Activated naive CD8-positive, alpha-beta T cell treated with anti-CD3 and anti-CD28 coated beads for 36 hours (primary cell): ENCODE data around the gene PMEPA1. TPM values are rescaled to one million over a fixed set of nuclear protein-coding genes. Genes with fewer than 3 reads are reported as not detected.

Experiments
- DNase-seq: peaks from one replicate; pipeline ENCODE4 v3.0.0; 2021
- H3K27ac Mint-ChIP-seq: one replicate; pipeline ENCODE4 v1.8.0; 2022; ENCODE audit warnings: mild to moderate bottlenecking, moderate library complexity, mixed read lengths
- H3K27me3 Mint-ChIP-seq: one replicate; pipeline ENCODE4 v1.8.0; 2022; ENCODE audit warnings: mild to moderate bottlenecking, mixed read lengths
- H3K36me3 Mint-ChIP-seq: one replicate; pipeline ENCODE4 v1.8.0; 2021; ENCODE audit warnings: mild to moderate bottlenecking, mixed read lengths
- H3K4me1 Mint-ChIP-seq: one replicate; pipeline ENCODE4 v1.8.0; 2021; ENCODE audit warnings: mixed read lengths
- H3K4me3 Mint-ChIP-seq: one replicate; pipeline ENCODE4 v1.8.0; 2022; ENCODE audit warnings: mild to moderate bottlenecking, moderate library complexity, mixed read lengths
- H3K9me3 Mint-ChIP-seq: one replicate; pipeline ENCODE4 v1.8.0; 2022; ENCODE audit warnings: mixed read lengths
- total RNA-seq, 2 experiments: library from RNA; stranded (reverse); gene quantifications; one replicate each; pipeline ENCODE4 v1.2.3, GENCODE V29; 2021

The PMEPA1 gene
- total RNA-seq, 2 experiments from 2014 or later: 1.0 to 1.7 TPM

DNA sequence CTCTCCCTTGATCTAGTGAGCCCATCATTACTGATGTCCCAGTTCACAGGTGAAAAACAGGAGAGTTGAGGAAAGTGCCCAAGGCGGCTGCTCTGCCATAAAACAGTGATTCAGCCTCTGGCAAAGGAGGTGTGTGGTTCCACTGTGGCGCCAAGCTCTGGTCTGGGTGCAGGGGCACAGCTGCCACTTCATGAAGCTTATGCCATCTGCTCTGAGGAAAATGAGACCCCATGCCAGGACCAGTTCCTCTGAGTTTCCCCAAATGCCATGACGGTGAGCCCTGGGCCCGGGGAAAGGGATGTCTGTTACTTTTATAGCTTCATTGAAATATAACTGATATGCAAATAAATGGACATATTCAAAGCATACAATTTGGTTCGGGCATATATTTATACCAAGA is 55.9 kb downstream of the PMEPA1 start:
- H3K27ac Mint-ChIP-seq: no peak overlapping the region

GRCh38 chr20:57653546-57653900 is 56.3 kb downstream of the PMEPA1 start:
- Mint-ChIP-seq H3K4me3 (no peak overlapping the region), H3K27ac (no peak overlapping the region), H3K4me1 (peaks cover 15% of the 10 kb centered on the region), H3K9me3 (no peaks in the 10 kb centered on the region), H3K27me3 (no peaks in the 10 kb centered on the region), H3K36me3 (no peaks in the 10 kb centered on the region)
- no peak for DNase-seq

More for the DNA sequence above, 55.9 kb downstream of the PMEPA1 start:
- H3K4me1 Mint-ChIP-seq: peaks cover 18% of the 10 kb centered on the region
- H3K27me3 Mint-ChIP-seq: no peaks in the 10 kb centered on the region
- H3K4me3 Mint-ChIP-seq: no peak overlapping the region
- no peak for DNase-seq
- H3K36me3 Mint-ChIP-seq: no peaks in the 10 kb centered on the region
- no peaks in the 10 kb centered on the region for H3K9me3 Mint-ChIP-seq

DNA sequence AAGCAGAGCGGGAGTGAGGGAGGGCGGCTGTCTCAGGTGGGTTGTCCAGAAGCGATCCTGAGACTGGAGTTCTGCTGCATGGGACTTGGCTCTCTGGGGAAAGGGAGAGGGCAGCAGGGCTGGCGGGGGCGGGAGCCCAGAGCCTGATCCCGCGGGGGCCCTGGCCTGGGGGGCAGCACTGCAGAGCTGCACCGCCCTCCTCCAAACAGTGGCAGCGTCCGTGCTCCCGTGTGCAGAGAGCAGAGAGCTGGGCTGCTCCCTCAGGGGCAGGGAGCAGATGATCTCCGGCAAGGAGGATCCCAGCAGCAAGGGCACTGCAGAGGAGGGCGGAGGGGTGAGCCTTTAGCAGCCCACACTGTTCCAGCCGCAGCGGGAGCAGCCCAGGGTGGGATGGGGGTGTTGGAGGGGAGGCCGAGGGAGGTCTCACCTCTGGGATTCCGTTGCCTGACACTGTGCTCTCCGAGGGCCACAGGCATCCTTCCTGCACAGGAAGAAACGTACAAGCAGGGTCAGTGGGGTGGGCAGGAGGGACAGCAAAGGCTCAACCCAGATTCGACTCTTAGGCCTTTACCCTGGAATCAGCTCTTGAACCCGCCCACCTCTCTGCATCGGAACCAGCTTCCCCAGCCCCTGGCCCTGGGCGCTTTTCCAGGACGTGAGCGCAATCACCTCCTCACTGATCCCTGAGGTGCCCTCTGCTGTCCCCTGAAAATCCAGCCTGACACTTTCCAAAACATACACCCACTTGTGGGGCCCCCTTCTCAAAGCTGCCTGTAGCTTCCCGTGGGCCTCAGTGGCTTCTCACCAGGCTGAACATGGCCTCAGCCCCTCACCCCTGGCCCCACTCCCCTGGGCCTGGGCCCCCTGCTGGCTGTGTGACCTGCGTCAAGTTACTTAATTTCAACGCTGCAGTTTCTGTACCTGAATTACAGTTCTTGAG is 56.9 kb downstream of the PMEPA1 start:
- DNase-seq: no peak
- no peaks in the 10 kb centered on the region for H3K36me3 Mint-ChIP-seq
- no peaks in the 10 kb centered on the region for H3K9me3 Mint-ChIP-seq
- H3K4me1 Mint-ChIP-seq: peaks cover 9% of the 10 kb centered on the region
- H3K27ac Mint-ChIP-seq: no peak overlapping the region
- H3K27me3 Mint-ChIP-seq: no peaks in the 10 kb centered on the region
- H3K4me3 Mint-ChIP-seq: no peak overlapping the region

- peaks cover 4% of the 10 kb centered on the region for H3K4me1 Mint-ChIP-seq
- no peaks in the 10 kb centered on the region for H3K36me3 Mint-ChIP-seq
- H3K27ac Mint-ChIP-seq: no peak overlapping the region
- no peaks in the 10 kb centered on the region for H3K27me3 Mint-ChIP-seq
- no peaks in the 10 kb centered on the region for H3K9me3 Mint-ChIP-seq
- H3K4me3 Mint-ChIP-seq: no peak overlapping the region
- DNase-seq: no peak
Observed at GRCh38 chr20:57651881-57652605, 57.8 kb downstream of the PMEPA1 start.

- Mint-ChIP-seq H3K4me1 (peaks cover 3% of the 10 kb centered on the region), H3K36me3 (no peaks in the 10 kb centered on the region), H3K27me3 (no peaks in the 10 kb centered on the region), H3K4me3 (no peak overlapping the region), H3K27ac (no peak overlapping the region), H3K9me3 (no peaks in the 10 kb centered on the region)
- no peak for DNase-seq
Observed at GRCh38 chr20:57650756-57651483, 58.9 kb downstream of the PMEPA1 start.

DNA sequence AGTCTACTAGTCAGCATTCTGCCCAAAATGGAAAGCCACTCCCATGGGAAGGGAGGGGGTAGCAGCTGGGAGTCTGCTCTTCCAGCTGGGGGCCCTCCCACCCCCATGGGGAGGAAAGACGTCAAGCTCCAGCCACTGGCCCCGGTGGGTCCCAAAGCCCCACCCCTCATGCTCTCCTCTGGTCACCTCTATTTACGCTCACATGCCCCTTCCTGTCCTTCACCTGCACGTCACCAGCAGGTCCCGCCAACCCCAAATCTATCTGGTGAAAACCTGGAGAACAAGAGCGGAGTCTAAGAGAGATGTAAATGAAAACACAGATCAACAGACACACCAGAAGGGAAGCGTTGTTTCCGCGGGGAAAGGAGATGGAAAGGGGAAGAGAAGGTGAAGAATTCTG is 59.5 kb downstream of the PMEPA1 start:
- Mint-ChIP-seq H3K36me3 (no peaks in the 10 kb centered on the region), H3K4me3 (no peak overlapping the region), H3K9me3 (peaks cover 3% of the 10 kb centered on the region), H3K4me1 (peaks cover 3% of the 10 kb centered on the region), H3K27ac (no peak overlapping the region), H3K27me3 (no peaks in the 10 kb centered on the region)
- DNase-seq: no peak

DNA sequence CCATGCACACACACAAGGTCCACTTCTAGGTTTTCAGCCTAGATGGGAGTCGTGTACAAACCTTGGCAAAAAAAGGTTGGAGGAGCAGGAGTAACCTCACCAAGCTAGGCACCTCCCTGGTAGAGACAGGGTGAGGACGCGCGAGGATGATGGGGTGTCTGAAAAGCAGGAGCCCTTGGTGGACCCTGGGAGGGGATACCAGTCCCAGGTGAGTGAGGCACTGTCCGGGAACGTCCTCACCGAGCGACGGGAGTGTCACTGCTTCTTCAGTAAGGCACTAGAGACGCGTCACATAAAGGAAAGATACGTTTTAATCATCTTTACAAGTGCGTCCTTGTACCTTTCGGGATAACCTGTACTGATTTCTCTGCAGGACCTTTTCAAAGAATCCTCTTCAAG is 60.2 kb downstream of the PMEPA1 start:
- H3K4me3 Mint-ChIP-seq: no peak overlapping the region
- peaks cover 3% of the 10 kb centered on the region for H3K4me1 Mint-ChIP-seq
- no peaks in the 10 kb centered on the region for H3K36me3 Mint-ChIP-seq
- H3K9me3 Mint-ChIP-seq: peaks cover 8% of the 10 kb centered on the region
- H3K27me3 Mint-ChIP-seq: no peaks in the 10 kb centered on the region
- no peak overlapping the region for H3K27ac Mint-ChIP-seq
- no peak for DNase-seq

DNA sequence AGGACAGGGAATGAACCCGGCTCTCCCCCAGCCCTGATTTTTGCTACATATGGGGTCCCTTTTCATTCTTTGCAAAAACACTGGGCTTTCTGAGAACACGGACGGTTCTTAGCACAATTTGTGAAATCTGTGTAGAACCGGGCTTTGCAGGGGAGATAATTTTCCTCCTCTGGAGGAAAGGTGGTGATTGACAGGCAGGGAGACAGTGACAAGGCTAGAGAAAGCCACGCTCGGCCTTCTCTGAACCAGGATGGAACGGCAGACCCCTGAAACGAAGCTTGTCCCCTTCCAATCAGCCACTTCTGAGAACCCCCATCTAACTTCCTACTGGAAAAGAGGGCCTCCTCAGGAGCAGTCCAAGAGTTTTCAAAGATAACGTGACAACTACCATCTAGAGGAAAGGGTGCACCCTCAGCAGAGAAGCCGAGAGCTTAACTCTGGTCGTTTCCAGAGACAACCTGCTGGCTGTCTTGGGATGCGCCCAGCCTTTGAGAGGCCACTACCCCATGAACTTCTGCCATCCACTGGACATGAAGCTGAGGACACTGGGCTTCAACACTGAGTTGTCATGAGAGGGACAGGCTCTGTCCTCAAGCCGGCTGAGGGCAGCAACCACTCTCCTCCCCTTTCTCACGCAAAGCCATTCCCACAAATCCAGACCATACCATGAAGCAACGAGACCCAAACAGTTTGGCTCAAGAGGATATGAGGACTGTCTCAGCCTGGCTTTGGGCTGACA is 60.8 kb downstream of the PMEPA1 start:
- Mint-ChIP-seq H3K27me3 (no peaks in the 10 kb centered on the region), H3K4me1 (no peaks in the 10 kb centered on the region), H3K4me3 (no peak overlapping the region), H3K9me3 (peaks cover 12% of the 10 kb centered on the region), H3K36me3 (no peaks in the 10 kb centered on the region), H3K27ac (no peak overlapping the region)
- no peak for DNase-seq

DNA sequence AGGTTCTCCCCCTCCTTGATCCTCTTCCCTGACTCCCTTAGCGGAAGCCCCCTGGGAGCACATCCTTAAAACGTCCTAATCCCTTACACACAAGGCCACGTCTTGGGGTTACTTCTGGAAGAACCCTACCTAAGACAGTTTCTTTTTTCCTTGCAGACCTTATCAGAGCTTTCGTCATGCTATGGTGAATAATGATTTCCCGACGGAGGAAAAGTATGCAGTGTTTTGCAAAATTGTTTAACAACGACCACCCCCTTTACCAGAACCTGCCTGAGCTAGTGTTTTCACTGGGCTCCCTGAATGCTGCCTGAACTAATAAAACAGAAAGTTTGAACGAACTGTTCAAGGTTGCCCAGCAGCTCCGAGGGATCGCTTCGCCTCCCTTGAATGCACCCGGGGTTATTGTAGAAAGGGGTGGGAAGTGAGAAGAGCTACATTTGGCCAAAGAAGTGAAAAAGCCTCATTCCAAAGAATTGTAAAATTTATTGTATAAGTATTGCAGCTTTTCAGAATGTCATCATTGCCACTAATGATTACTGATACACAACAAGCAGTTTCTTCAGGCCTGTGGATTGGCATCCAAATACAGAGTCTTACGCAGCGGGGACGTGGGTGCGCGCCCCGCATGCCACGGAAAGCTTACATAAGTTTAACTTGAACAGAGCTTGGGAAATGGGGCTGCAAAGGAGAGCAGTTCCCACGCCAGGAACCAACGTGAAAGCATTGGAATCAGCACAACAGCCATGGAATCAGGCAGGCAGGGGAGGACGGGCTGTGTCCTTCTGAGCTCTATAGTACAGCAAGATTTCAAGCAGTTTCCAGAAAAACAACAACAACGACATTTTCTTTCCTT is 61.7 kb downstream of the PMEPA1 start:
- peaks cover 14% of the 10 kb centered on the region for H3K9me3 Mint-ChIP-seq
- H3K4me1 Mint-ChIP-seq: no peaks in the 10 kb centered on the region
- H3K27me3 Mint-ChIP-seq: no peaks in the 10 kb centered on the region
- no peak overlapping the region for H3K4me3 Mint-ChIP-seq
- no peaks in the 10 kb centered on the region for H3K36me3 Mint-ChIP-seq
- DNase-seq: no peak
- H3K27ac Mint-ChIP-seq: no peak overlapping the region

DNA sequence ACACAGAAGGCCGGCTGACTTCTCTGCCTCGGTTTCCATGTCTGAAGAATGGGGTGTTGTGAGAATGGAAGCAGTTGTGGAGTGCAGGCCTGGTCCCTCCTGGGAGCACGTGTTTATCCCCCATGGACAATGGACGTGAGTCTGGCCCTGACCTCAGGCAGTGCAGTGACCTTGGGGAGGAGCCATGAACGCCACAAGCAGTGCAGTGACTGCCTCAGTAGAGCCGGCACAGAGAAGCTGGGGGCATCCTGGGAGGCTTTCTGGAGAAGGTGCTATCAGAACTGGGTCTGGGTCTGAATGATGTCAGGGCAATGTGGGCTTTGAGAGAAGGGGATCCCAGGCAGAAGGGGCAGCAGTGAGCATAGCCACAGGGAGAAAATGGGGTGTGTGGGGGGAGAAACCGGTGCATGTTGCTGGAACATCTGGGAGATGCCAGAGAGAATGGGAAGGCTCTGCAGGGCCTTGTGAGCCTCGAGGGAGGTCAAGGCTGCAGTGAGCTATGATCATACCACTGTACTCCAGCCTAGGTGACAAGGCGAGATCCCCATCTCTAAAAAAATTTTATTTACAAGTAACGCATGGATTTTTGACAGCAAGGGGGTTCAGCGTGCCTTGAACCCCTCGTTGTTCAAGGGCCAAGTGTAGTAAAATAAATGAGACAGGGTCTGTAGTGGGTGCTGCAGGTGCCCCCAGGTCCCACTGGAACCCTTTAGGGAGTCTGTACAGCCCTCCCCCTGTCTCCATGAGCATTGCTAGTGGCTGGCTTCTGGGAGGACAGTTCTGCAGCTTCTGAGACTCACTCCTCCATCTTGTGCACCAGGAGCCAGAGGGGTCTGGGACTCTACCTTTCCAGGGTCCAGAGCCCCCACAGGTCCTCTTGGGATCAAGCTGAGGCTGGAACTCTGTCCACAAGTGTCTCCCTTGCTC is 62.5 kb downstream of the PMEPA1 start:
- H3K36me3 Mint-ChIP-seq: no peaks in the 10 kb centered on the region

DNA sequence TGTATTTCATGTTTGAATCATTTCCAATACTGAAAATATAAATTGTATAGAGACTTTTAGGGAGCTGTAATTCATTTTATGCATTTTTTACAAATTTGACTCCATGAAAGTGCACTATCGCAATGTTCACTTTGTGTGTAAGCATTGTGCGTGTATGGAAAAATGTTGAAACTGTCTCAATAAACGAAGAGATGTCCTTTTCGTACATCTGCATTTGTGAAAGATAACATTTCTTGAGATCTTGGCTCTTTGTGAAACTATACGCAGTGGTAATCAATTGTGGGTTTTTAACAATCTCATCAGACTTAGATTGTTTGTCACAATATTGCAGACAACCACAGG is 70.9 kb downstream of the PMEPA1 start:
- Mint-ChIP-seq H3K27ac (no peak overlapping the region), H3K9me3 (peaks cover 31% of the 10 kb centered on the region), H3K36me3 (peaks cover 7% of the 10 kb centered on the region), H3K27me3 (no peaks in the 10 kb centered on the region), H3K4me3 (no peak overlapping the region), H3K4me1 (peaks cover 9% of the 10 kb centered on the region)
- no peak for DNase-seq

More for the DNA sequence above, 62.5 kb downstream of the PMEPA1 start:
- Mint-ChIP-seq H3K27me3 (no peaks in the 10 kb centered on the region), H3K4me3 (no peak overlapping the region), H3K4me1 (no peaks in the 10 kb centered on the region), H3K27ac (no peak overlapping the region), H3K9me3 (peaks cover 14% of the 10 kb centered on the region)
- no peak for DNase-seq

GRCh38 chr20:57638173-57638894 is 71.5 kb downstream of the PMEPA1 start:
- Mint-ChIP-seq H3K27me3 (no peaks in the 10 kb centered on the region), H3K4me3 (no peak overlapping the region), H3K4me1 (peaks cover 12% of the 10 kb centered on the region), H3K36me3 (peaks cover 9% of the 10 kb centered on the region), H3K9me3 (peaks cover 33% of the 10 kb centered on the region), H3K27ac (no peak overlapping the region)
- no peak for DNase-seq
